CD14-positive monocyte (primary cell): ENCODE data around the gene PEX10. TPM values are rescaled to one million over a fixed set of nuclear protein-coding genes. Genes with fewer than 3 reads are reported as not detected.

Source experiments
- DNase-seq, 3 donors: peaks; one replicate each; pipeline ENCODE4 v3.0.0-alpha.2; 2011 to 2022
- H2AFZ ChIP-seq: 2 replicates; pipeline ENCODE4 v1.6.0; 2012; ENCODE audit warnings: mild to moderate bottlenecking, low read depth, low read length, inconsistent platforms; ENCODE audit not compliant: insufficient read depth, poor library complexity, severe bottlenecking
- H3K27ac ChIP-seq, 2 donors: 1 replicate in 1 of 2; 2 replicates in 1 of 2; pipeline ENCODE4 v1.5.1; 2012 to 2013; ENCODE audit warnings: low read length in 2 of 2, control low read depth in 1 of 2, inconsistent platforms in 1 of 2, low read depth in 1 of 2, mild to moderate bottlenecking in 1 of 2
- H3K27me3 ChIP-seq, 2 donors: one replicate each; pipeline versions ENCODE4 v1.6.0 to v1.6.1; 2011 to 2013; ENCODE audit warnings: low read length in 2 of 2; ENCODE audit not compliant: control insufficient read depth in 2 of 2, insufficient read depth in 2 of 2
- H3K36me3 ChIP-seq, 2 donors: replicated peaks in 1 of 2; 1 replicate in 1 of 2; 2 replicates in 1 of 2; pipeline versions ENCODE4 v1.5.1 to v1.6.1; 2012 to 2013; ENCODE audit warnings: low read length in 2 of 2, control low read depth in 1 of 2, inconsistent platforms in 1 of 2, mild to moderate bottlenecking in 1 of 2; ENCODE audit not compliant: insufficient read depth in 2 of 2, control insufficient read depth in 1 of 2
- H3K4me1 ChIP-seq, 2 donors: 1 replicate in 1 of 2; 2 replicates in 1 of 2; pipeline versions ENCODE4 v1.5.1 to v1.6.1; 2012 to 2013; ENCODE audit warnings: low read length in 2 of 2, control low read depth in 1 of 2, inconsistent platforms in 1 of 2, mild to moderate bottlenecking in 1 of 2, moderate library complexity in 1 of 2; ENCODE audit not compliant: insufficient read depth in 2 of 2, control insufficient read depth in 1 of 2
- H3K4me2 ChIP-seq: replicated peaks from 2 replicates; pipeline ENCODE3; 2012; ENCODE audit warnings: low read length, moderate library complexity, mild to moderate bottlenecking; ENCODE audit not compliant: poor library complexity, severe bottlenecking; ENCODE audit errors: extremely low read depth
- H3K4me3 ChIP-seq, 3 experiments: fragments of 200-600 bp in 1 of 3; sonication (generic) in 1 of 3; replicated peaks in 1 of 3; 1 replicate in 2 of 3; 2 replicates in 1 of 3; pipeline ENCODE4 v1.5.1; 2011 to 2013; ENCODE audit warnings: low read length in 3 of 3, mild to moderate bottlenecking in 3 of 3, control low read depth in 2 of 3, low read depth in 2 of 3, inconsistent platforms in 1 of 3, moderate library complexity in 1 of 3
- H3K79me2 ChIP-seq: 2 replicates; pipeline ENCODE4 v1.6.0; 2012; ENCODE audit warnings: mild to moderate bottlenecking, control low read depth, inconsistent platforms, low read length, moderate library complexity; ENCODE audit not compliant: insufficient read depth
- H3K9ac ChIP-seq: 2 replicates; pipeline ENCODE4 v1.6.0; 2017; ENCODE audit warnings: low read length, mild to moderate bottlenecking; ENCODE audit not compliant: insufficient read depth, poor library complexity, severe bottlenecking
- H3K9me3 ChIP-seq, 2 donors: replicated peaks in 1 of 2; 1 replicate in 1 of 2; 2 replicates in 1 of 2; pipeline versions ENCODE4 v1.5.1 to v1.6.1; 2012 to 2013; ENCODE audit warnings: low read length in 2 of 2, control low read depth in 1 of 2; ENCODE audit not compliant: control insufficient read depth in 1 of 2, insufficient read depth in 1 of 2
- H4K20me1 ChIP-seq: 2 replicates; pipeline ENCODE4 v1.6.0; 2012; ENCODE audit warnings: mild to moderate bottlenecking, low read length, control low read depth, moderate library complexity; ENCODE audit not compliant: insufficient read depth
- H3K27ac Mint-ChIP-seq, 7 donors: one replicate each; pipeline ENCODE4 v1.8.0; 2020; ENCODE audit warnings: mild to moderate bottlenecking in 7 of 7, mixed read lengths in 7 of 7, moderate library complexity in 6 of 7, inconsistent platforms in 2 of 7
- H3K27me3 Mint-ChIP-seq, 3 donors: one replicate each; pipeline ENCODE4 v1.8.0; 2021 to 2022; ENCODE audit warnings: low read depth in 3 of 3, mild to moderate bottlenecking in 3 of 3, mixed read lengths in 3 of 3, moderate library complexity in 3 of 3, inconsistent platforms in 1 of 3
- H3K36me3 Mint-ChIP-seq, 2 donors: one replicate each; pipeline ENCODE4 v1.8.0; 2020; ENCODE audit warnings: mixed read lengths in 2 of 2, inconsistent platforms in 1 of 2, mild to moderate bottlenecking in 1 of 2
- H3K4me1 Mint-ChIP-seq: one replicate; pipeline ENCODE4 v1.8.0; 2020; ENCODE audit warnings: mild to moderate bottlenecking, mixed read lengths
- H3K4me3 Mint-ChIP-seq, 2 donors: one replicate each; pipeline ENCODE4 v1.8.0; 2020; ENCODE audit warnings: mild to moderate bottlenecking in 2 of 2, mixed read lengths in 2 of 2, moderate library complexity in 1 of 2
- H3K9me3 Mint-ChIP-seq, 7 donors: one replicate each; pipeline ENCODE4 v1.8.0; 2020 to 2022; ENCODE audit warnings: mixed read lengths in 7 of 7, mild to moderate bottlenecking in 6 of 7, moderate library complexity in 6 of 7, inconsistent platforms in 2 of 7
- CTCF ChIP-seq: fragments of 200-600 bp; IDR thresholded peaks from one replicate; pipeline ENCODE4 v1.8.0; 2022; ENCODE audit warnings: antibody characterized with exemption, mild to moderate bottlenecking
- WGBS: methylation state at CpG from one replicate; pipeline ENCODE4 v1.1.5; 2013; ENCODE audit warnings: missing lambda C conversion rate; ENCODE audit not compliant: insufficient coverage; 5-methylcytosine and 5-hydroxymethylcytosine counted together
- intact Hi-C, 2 donors: fragments of 100-400 bp; cut with micrococcal nuclease; formaldehyde crosslinking; loops; one replicate each; pipeline versions ENCODE4 v1.15.0 to v1.15.1; 2023
- polyA plus RNA-seq, 3 donors: library from polyadenylated mRNA; depleted of rRNA in 1 of 3; unstranded in 2 of 3; stranded (reverse) in 1 of 3; fragments of 300-500 nt in 2 of 3; fragments of >200 nt in 1 of 3; fragmentation: Illumina TruSeq in 2 of 3; gene quantifications; 1 replicate in 2 of 3; 2 replicates in 1 of 3; pipeline ENCODE4 v1.2.3, GENCODE V29; 2012 to 2021

The PEX10 gene
- polyA plus RNA-seq, 3 donors: 7.0 to 10.5 (median 8.2) TPM

- DNase-seq: no peak
- Histone ChIP-seq H3K4me2 (no peak overlapping the region), H4K20me1 (no peaks in the 10 kb centered on the region), H3K9ac (no peak overlapping the region), H3K9me3 (no peaks in the 10 kb centered on the region), H3K79me2 (no peaks in the 10 kb centered on the region), H2AFZ (no peak overlapping the region), H3K27me3 (no peaks in the 10 kb centered on the region), H3K36me3 (no peaks in the 10 kb centered on the region), H3K4me3 (no peak overlapping the region), H3K27ac (no peak overlapping the region), H3K4me1 (peaks cover 4 to 6% of the 10 kb centered on the region in 2 donors)
- peaks cover 9% of the 10 kb centered on the region for H3K4me1 Mint-ChIP-seq
- intact Hi-C loops: no loop called here
- peaks cover 0 to 6% (median 0%) of the 10 kb centered on the region in 7 donors for H3K9me3 Mint-ChIP-seq
- TF ChIP-seq CTCF: no peak
- no peaks in the 10 kb centered on the region for H3K36me3 Mint-ChIP-seq
- H3K27me3 Mint-ChIP-seq: peaks cover 0 to 3% (median 0%) of the 10 kb centered on the region in 3 donors
- no peak overlapping the region for H3K4me3 Mint-ChIP-seq
- 96% methylated on average over 14 of the region's 14 CpGs for WGBS
- no peak overlapping the region for H3K27ac Mint-ChIP-seq
These were observed 28.8 kb downstream of the PEX10 start for GRCh38 chr1:2383576-2383975.

- Histone ChIP-seq H4K20me1 (no peaks in the 10 kb centered on the region), H3K4me3 (no peak overlapping the region), H3K79me2 (no peaks in the 10 kb centered on the region), H3K27me3 (no peaks in the 10 kb centered on the region), H3K27ac (no peak overlapping the region), H3K4me2 (no peak overlapping the region), H3K36me3 (no peaks in the 10 kb centered on the region), H3K9me3 (no peaks in the 10 kb centered on the region), H3K9ac (no peak overlapping the region), H2AFZ (no peak overlapping the region), H3K4me1 (peaks cover 4 to 6% of the 10 kb centered on the region in 2 donors)
- Mint-ChIP-seq H3K27ac (peak overlapping the region in 1 of 7 donors; percentile 6), H3K4me1 (peaks cover 9% of the 10 kb centered on the region), H3K36me3 (no peaks in the 10 kb centered on the region), H3K4me3 (no peak overlapping the region), H3K9me3 (peaks cover 0 to 6% (median 0%) of the 10 kb centered on the region in 7 donors), H3K27me3 (peaks cover 0 to 3% (median 0%) of the 10 kb centered on the region in 3 donors)
- WGBS: 52% methylated on average over 10 of the region's 13 CpGs
- TF ChIP-seq CTCF: no peak
- no peak for DNase-seq
- intact Hi-C loops: no loop called here
These were observed 29.6 kb downstream of the PEX10 start for GRCh38 chr1:2382621-2383361.
